Measurements from ENCODE around the gene C1orf159. TPM values are rescaled to one million over a fixed set of nuclear protein-coding genes. Genes with fewer than 3 reads are reported as not detected.

C1orf159 gene
- 10 to 100 TPM in 5 of 9 donors, 1 to 10 TPM in 4; 5.4 to 17.3 (median 11.0) TPM for total RNA-seq
- 10 to 100 TPM in 2 of 3 donors, under 1 TPM in 1; 0.55 to 54.3 (median 25.5) TPM for polyA plus RNA-seq
- long read RNA-seq, donor 1, result 0 reads
- long read RNA-seq, donor 2, partial matches to known transcripts, result 0 of 1 reads
- long read RNA-seq, donor 2, other reads (novel, unspliced or antisense), result 0 of 1 reads
- long read RNA-seq, donor 3, result 0 reads
- long read RNA-seq, donor 4, partial matches to known transcripts, result 0 of 1 reads
- long read RNA-seq, donor 4, other reads (novel, unspliced or antisense), result 1 of 1 reads
- long read RNA-seq, donor 5, transcript C1orf159-205 (10 exons, 1,841 nt), result major isoform, 6 of 17 reads
- long read RNA-seq, donor 5, partial matches to known transcripts, result 3 of 17 reads
- long read RNA-seq, donor 5, other reads (novel, unspliced or antisense), result 4 of 17 reads
- long read RNA-seq, donor 6, partial matches to known transcripts, result 1 of 6 reads
- long read RNA-seq, donor 6, other reads (novel, unspliced or antisense), result 2 of 6 reads
- long read RNA-seq, donor 7, partial matches to known transcripts, result 0 of 2 reads
- long read RNA-seq, donor 7, other reads (novel, unspliced or antisense), result 0 of 2 reads
- long read RNA-seq, donor 8, partial matches to known transcripts, result 0 of 1 reads
- long read RNA-seq, donor 8, other reads (novel, unspliced or antisense), result 0 of 1 reads
- long read RNA-seq, donor 9, result 0 reads
- long read RNA-seq, donor 10, result 0 reads

GRCh38 chr1:1115786-1116700 is at the start of gene C1orf159:
Gene C1orf159 (minus strand): TSS chr1:1116089. CDS start chr1:1091543, 24,546 bp downstream.
- peaks cover 0 to 5% of the 10 kb centered on the region in 2 donors for H3K4me1 ChIP-seq (replicated peaks in 1 of 2)
- H3K4me3 ChIP-seq, result peak within 1 kb of the TSS; percentile 48 to 96 (median 88)
- H3K27me3 ChIP-seq, result no peaks in the 10 kb centered on the region
- peak; percentile 97 to 100 (median 99) for DNase-seq
- no peaks in the 10 kb centered on the region for H3K9me3 ChIP-seq (replicated peaks in 1 of 3)
- intact Hi-C loops (cut with DNase I), result no loop called here
- peak within 1 kb of the TSS in 3 of 5 donors; percentile 59 to 75 (median 66) for H3K27ac ChIP-seq
- 0 to 1% (median 0%) methylated on average over 6 to 128 of the region's 128 CpGs for WGBS, 4 donors
- H3K36me3 ChIP-seq (replicated peaks in 1 of 2), result no peaks in the 10 kb centered on the region
- TF ChIP-seq POLR2A (IDR thresholded peaks at IDR 0.05) (no peak), CTCF (IDR thresholded peaks at IDR 0.05) (peak in 1 of 6 experiments; percentile 8)

GRCh38 chr1:1165485-1165884 is 49.6 kb upstream of the C1orf159 start:
- WGBS, 4 donors, result 66 to 82% (median 78%) methylated on average over 10 to 12 of the region's 12 CpGs
- H3K9me3 ChIP-seq (replicated peaks in 1 of 3), result no peaks in the 10 kb centered on the region
- TF ChIP-seq CTCF (IDR thresholded peaks at IDR 0.05) (no peak), POLR2A (IDR thresholded peaks at IDR 0.05) (no peak)
- intact Hi-C loops (cut with DNase I), result no loop called here
- H3K27ac ChIP-seq, result no peak overlapping the region
- peaks cover 47% of the 10 kb centered on the region for H3K27me3 ChIP-seq
- no peak overlapping the region for H3K4me3 ChIP-seq
- DNase-seq, result no peak
- H3K4me1 ChIP-seq (replicated peaks in 1 of 2), result no peaks in the 10 kb centered on the region
- H3K36me3 ChIP-seq (replicated peaks in 1 of 2), result no peaks in the 10 kb centered on the region

GRCh38 chr1:1164701-1165451 is 49.0 kb upstream of the C1orf159 start:
- H3K27me3 ChIP-seq, result peaks cover 47% of the 10 kb centered on the region
- 62 to 71% (median 64%) methylated on average over 13 to 48 of the region's 48 CpGs for WGBS, 4 donors
- H3K36me3 ChIP-seq (replicated peaks in 1 of 2), result no peaks in the 10 kb centered on the region
- H3K9me3 ChIP-seq (replicated peaks in 1 of 3), result no peaks in the 10 kb centered on the region
- no peak overlapping the region for H3K4me3 ChIP-seq
- H3K4me1 ChIP-seq (replicated peaks in 1 of 2), result no peaks in the 10 kb centered on the region
- H3K27ac ChIP-seq, result no peak overlapping the region
- intact Hi-C loops (cut with DNase I), result no loop called here
- TF ChIP-seq POLR2A (IDR thresholded peaks at IDR 0.05), result no peak
- TF ChIP-seq CTCF (IDR thresholded peaks at IDR 0.05), result no peak
- no peak for DNase-seq
